HEK293 (cell line): ENCODE results near the gene NFIB.

Experiments
- CTCF ChIP-seq: fragments of 450-650 bp; formaldehyde crosslinking; IDR thresholded peaks from 2 replicates; pipeline ENCODE4 v1.5.1; 2016; ENCODE audit warnings: missing biosample characterization, missing genetic modification characterization
- ZFP3 ChIP-seq: fragments of 450-650 bp; formaldehyde crosslinking; IDR thresholded peaks from 2 replicates; pipeline ENCODE4 v1.5.1; 2016; ENCODE audit warnings: low read depth, missing biosample characterization, missing genetic modification characterization
- ZNF514 ChIP-seq: fragments of 450-650 bp; formaldehyde crosslinking; IDR thresholded peaks from 2 replicates; pipeline ENCODE4 v1.5.1; 2016; ENCODE audit warnings: missing biosample characterization, missing genetic modification characterization
- ZNF530 ChIP-seq: fragments of 450-650 bp; formaldehyde crosslinking; IDR thresholded peaks from 2 replicates; pipeline ENCODE4 v1.5.1; 2016; ENCODE audit warnings: low read depth, missing biosample characterization, missing genetic modification characterization

- no peak for TF ChIP-seq CTCF
- no peak for TF ChIP-seq ZFP3 (tag by site-specific recombination)
- TF ChIP-seq ZNF530 (tag by site-specific recombination), result no peak
- TF ChIP-seq ZNF514 (tag by site-specific recombination), result no peak
These were observed 92.4 kb downstream of the NFIB start for GRCh38 chr9:14221558-14221957.
